Activated CD4-positive, alpha-beta T cell treated with anti-CD3 and anti-CD28 coated beads for 36 hours (primary cell): ENCODE data around the gene TERT. TPM values are rescaled to one million over a fixed set of nuclear protein-coding genes. Genes with fewer than 3 reads are reported as not detected.

Experiments used
- ATAC-seq: fragments of 200-7000 bp; cut with Tn5 transposase; one replicate; pipeline ENCODE4 v1.10.0; 2021; ENCODE audit warnings: mild to moderate bottlenecking, moderate library complexity
- CTCF ChIA-PET: fragments of 350-600 bp; sonication (Branson Sonifier 250); formaldehyde crosslinking; loops from one replicate; lab custom pipeline; 2021; ENCODE audit warnings: antibody characterized with exemption; lab: Charles Lee
- POLR2A ChIA-PET: fragments of 350-600 bp; sonication (Branson Sonifier 250); formaldehyde crosslinking; loops from one replicate; lab custom pipeline; 2021; ENCODE audit warnings: antibody characterized with exemption, inconsistent platforms; lab: Charles Lee
- DNase-seq: peaks from one replicate; pipeline ENCODE4 v3.0.0-alpha.2; 2020
- H3K27ac Mint-ChIP-seq: one replicate; pipeline ENCODE4 v1.8.0; 2021; ENCODE audit warnings: mixed read lengths
- H3K27me3 Mint-ChIP-seq: one replicate; pipeline ENCODE4 v1.8.0; 2021; ENCODE audit warnings: mixed read lengths
- H3K36me3 Mint-ChIP-seq: one replicate; pipeline ENCODE4 v1.8.0; 2021; ENCODE audit warnings: low read depth, mixed read lengths
- H3K4me1 Mint-ChIP-seq: one replicate; pipeline ENCODE4 v1.8.0; 2021; ENCODE audit warnings: mixed read lengths
- H3K4me3 Mint-ChIP-seq: one replicate; pipeline ENCODE4 v1.8.0; 2021; ENCODE audit warnings: mild to moderate bottlenecking, moderate library complexity, mixed read lengths
- H3K9me3 Mint-ChIP-seq: one replicate; pipeline ENCODE4 v1.8.0; 2021; ENCODE audit warnings: low read depth, mixed read lengths
- intact Hi-C, 2 experiments: fragments of 100-400 bp; cut with DNase I in 1 of 2; cut with micrococcal nuclease in 1 of 2; formaldehyde crosslinking; loops; one replicate each; pipeline versions ENCODE4 v1.14.2 to v1.15.1; 2022 to 2024; cut with DNase I, micrococcal nuclease
- total RNA-seq, 2 experiments: library from RNA; stranded (reverse); gene quantifications; one replicate each; pipeline ENCODE4 v1.2.3, GENCODE V29; 2021

Gene TERT
- total RNA-seq, 2 experiments from 2014 or later, result 8.5 to 11.9 TPM

DNA sequence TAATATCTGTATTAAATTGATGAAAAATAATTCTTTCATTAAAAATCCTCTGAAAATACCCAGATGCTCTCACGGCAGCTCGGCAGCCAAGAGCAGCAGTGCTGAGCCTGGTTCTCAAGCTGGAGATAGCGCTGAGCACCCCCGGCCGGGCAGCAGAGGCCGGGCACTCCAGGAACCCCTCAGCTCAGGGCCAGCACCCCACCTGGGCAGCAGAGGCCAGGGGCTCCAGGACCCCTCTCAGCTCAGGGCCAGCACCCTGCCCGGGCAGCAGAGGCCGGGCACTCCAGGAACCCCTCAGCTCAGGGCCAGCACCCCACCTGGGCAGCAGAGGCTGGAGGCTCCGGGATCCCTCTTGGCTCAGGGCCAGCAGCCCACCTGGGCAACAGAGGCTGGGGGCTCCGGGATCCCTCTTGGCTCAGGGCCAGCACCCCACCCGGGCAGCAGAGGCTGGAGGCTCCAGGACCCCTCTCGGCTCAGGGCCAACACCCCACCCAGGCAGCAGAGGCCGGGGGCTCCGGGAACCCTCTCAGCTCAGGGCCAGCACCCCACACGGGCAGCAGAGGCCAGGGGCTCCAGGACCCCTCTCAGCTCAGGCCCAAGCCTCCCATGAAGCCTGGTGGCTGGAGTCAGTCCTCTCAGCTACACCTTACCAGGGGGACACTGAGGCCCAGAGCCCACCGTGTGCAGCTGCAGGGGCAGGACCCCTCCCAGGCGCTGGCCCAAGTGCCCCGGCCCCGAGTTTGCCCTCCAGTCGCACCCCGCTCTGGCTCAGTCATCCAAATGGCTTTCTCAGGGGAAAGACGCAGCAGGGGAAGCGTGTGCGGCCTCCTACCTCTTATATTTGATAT lies 28.3 kb upstream of the TERT start:
- intact Hi-C loops, result no loop called here
- ChIA-PET CTCF (interaction anchor here (0.7 kb wide), 1 partner anchor 295 kb away, joined by 3 read pairs; no protein-coding TSS in a partner anchor), POLR2A (interaction anchor here (0.6 to 0.7 kb wide), 2 partner anchors 23 to 234 kb away, joined by 4 read pairs; no protein-coding TSS in a partner anchor)
- no peak overlapping the region for H3K27ac Mint-ChIP-seq
- H3K9me3 Mint-ChIP-seq, result no peaks in the 10 kb centered on the region
- no peak overlapping the region for H3K4me3 Mint-ChIP-seq
- DNase-seq (no peak), ATAC-seq (no peak)
- H3K4me1 Mint-ChIP-seq, result no peaks in the 10 kb centered on the region
- peaks cover 36% of the 10 kb centered on the region for H3K36me3 Mint-ChIP-seq
- no peaks in the 10 kb centered on the region for H3K27me3 Mint-ChIP-seq

DNA sequence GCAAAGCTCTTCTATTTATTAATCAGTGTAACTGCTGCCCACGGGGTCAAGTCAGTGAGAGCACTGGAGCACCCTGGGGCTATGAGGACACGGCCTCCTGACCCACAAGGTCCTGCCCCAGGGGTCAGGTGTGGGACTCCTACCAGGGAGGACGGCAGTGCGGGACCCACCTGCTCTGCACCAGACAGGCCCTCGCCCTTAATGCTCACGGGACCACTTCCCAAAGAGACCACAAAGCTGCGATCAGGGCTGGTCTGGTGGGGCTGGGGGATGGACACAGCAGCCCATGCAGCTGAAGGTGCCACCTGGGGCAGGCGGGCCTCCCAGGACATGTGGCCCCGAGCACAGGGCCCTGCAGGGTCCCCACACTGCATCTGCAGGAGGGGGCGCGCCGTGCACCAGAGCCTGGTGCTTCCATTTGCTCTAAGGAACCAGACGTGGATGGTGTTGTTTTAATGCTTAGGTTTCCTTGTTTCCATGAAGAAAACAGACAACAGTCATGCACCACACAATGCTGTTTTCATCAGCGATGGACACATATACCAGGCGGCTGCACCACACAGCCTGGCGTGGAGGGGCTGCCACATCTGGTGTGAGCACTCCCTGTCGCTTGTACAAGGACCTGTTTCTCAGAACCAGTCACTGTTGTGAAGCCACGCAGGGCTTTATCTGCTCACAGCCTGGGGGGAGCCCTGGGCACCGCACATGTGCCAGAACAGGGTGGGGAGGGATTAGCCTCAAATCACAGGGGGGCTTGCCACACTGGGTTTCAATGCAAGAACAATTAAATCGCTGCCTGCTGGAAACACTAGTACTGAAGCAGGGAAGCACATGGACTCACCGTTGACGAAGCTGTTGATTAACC lies 27.4 kb upstream of the TERT start:
- intact Hi-C loops, result no loop called here
- H3K9me3 Mint-ChIP-seq, result no peaks in the 10 kb centered on the region
- no peak overlapping the region for H3K4me3 Mint-ChIP-seq
- ChIA-PET POLR2A (no interaction called here), CTCF (interaction anchor here (0.7 kb wide), 1 partner anchor 296 kb away, joined by 3 read pairs; no protein-coding TSS in a partner anchor)
- ATAC-seq (no peak), DNase-seq (no peak)
- H3K36me3 Mint-ChIP-seq, result peaks cover 43% of the 10 kb centered on the region
- H3K4me1 Mint-ChIP-seq, result peaks cover 3% of the 10 kb centered on the region
- no peaks in the 10 kb centered on the region for H3K27me3 Mint-ChIP-seq
- H3K27ac Mint-ChIP-seq, result no peak overlapping the region

GRCh38 chr5:1321576-1321975 lies 26.7 kb upstream of the TERT start:
- peaks cover 47% of the 10 kb centered on the region for H3K36me3 Mint-ChIP-seq
- CTCF ChIA-PET, result no interaction called here

DNA sequence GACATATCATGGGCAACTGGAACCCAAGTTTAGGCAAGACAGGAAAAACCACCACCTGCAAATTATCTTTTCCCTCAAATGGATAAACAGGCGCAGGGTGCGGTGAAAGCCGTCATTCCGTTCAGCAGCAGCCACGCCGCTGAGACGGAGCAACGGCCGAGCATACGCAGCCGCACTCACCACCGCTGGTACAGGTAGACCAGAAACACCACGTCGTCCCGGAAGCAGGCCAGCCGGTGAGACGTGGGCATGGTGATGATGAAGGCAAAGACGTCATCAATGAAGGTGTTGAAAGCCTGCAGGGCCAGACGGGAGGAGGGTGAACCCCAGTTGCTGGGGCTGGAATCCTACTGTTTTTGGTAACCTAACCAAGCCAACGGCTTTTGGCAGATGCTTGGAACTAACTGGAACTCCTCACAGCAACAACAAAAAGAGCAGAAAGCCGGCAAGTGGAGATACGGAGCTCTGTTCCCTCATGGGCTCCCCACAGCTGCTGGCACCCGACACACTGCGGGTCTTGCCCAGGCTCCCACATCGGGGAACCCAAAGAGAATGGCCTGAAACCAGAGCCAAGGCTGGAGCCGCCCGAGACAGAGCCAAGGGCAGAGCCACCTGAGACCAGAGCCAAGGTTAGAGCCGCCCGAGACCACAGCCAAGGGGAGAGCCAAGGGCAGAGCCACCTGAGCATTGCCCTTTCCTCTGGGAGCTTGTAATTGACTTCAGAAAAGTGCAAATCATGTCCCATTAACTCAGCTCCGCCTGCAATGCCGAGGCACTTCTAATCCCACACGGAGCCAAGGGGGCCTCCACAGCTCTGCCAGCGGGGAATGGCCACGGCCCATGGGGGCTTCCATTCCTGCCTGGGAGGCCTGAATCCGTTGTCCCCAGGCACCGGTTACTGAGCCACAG lies 25.8 kb upstream of the TERT start:
- no peak overlapping the region for H3K4me3 Mint-ChIP-seq
- no peaks in the 10 kb centered on the region for H3K27me3 Mint-ChIP-seq
- ChIA-PET CTCF (no interaction called here), POLR2A (no interaction called here)
- H3K27ac Mint-ChIP-seq, result no peak overlapping the region
- H3K4me1 Mint-ChIP-seq, result peaks cover 19% of the 10 kb centered on the region
- DNase-seq, result no peak
- ATAC-seq, result no peak
- no peaks in the 10 kb centered on the region for H3K9me3 Mint-ChIP-seq
- peaks cover 47% of the 10 kb centered on the region for H3K36me3 Mint-ChIP-seq
- intact Hi-C loops, result no loop called here

More at GRCh38 chr5:1321576-1321975, 26.7 kb upstream of the TERT start:
- no peak for ATAC-seq
- DNase-seq, result no peak
- H3K4me3 Mint-ChIP-seq, result no peak overlapping the region
- intact Hi-C loops, result no loop called here
- H3K27me3 Mint-ChIP-seq, result no peaks in the 10 kb centered on the region
- POLR2A ChIA-PET, result no interaction called here
- peaks cover 10% of the 10 kb centered on the region for H3K4me1 Mint-ChIP-seq
- no peak overlapping the region for H3K27ac Mint-ChIP-seq
- H3K9me3 Mint-ChIP-seq, result no peaks in the 10 kb centered on the region

DNA sequence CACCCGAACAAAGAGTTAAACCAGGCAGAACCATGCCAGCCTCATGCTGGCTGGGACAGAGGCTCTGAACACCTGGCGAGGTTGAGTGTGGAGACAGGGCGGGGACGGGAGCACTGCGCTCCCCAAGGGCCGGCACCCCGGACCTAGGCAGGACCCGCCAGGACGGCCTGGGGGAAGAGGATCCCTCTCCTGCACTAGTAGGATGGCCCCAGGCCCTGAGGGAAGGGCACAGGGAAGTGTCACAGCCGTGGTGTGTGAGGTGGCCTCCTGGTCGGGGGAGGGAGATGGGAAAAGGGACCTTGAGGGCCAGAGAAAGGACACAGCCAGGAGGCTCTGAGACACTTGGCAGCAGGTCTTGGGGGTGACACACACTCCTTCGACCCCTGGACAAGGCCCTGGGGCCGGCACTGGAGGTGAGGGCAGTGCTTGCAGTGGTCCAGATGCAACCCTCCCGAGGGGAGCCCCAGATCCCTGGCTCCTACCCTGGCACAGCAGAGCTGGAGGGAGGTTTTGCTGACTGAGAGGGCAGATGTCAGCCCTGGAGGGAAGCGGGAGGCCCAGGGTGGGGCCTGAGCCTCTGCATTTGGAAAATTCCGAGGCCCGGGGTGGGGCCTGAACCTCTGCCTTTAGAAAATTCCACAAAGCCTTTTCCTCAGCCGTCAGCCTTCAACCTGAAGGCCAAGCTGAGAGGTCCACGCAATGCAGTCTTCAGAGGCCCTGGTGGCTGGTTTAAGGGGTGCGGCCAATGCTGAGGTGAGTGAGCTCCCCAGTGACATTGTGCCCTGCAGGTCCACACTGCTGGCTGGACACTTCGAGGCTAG lies 24.8 kb upstream of the TERT start:
- no peak overlapping the region for H3K27ac Mint-ChIP-seq
- CTCF ChIA-PET, result no interaction called here
- H3K4me3 Mint-ChIP-seq, result no peak overlapping the region
- POLR2A ChIA-PET, result no interaction called here
- no peaks in the 10 kb centered on the region for H3K9me3 Mint-ChIP-seq
- intact Hi-C loops, result loop anchor here in 1 of 2 experiments (10.0 kb wide), 1 partner anchor 475 kb away; the partner anchor contains the start of gene MRPL36
- no peaks in the 10 kb centered on the region for H3K27me3 Mint-ChIP-seq
- H3K36me3 Mint-ChIP-seq, result peaks cover 47% of the 10 kb centered on the region
- peaks cover 29% of the 10 kb centered on the region for H3K4me1 Mint-ChIP-seq
- no peak for ATAC-seq
- DNase-seq, result no peak

GRCh38 chr5:1318659-1319251 lies 23.9 kb upstream of the TERT start:
- no peak overlapping the region for H3K27ac Mint-ChIP-seq
- peaks cover 41% of the 10 kb centered on the region for H3K36me3 Mint-ChIP-seq
- peaks cover 38% of the 10 kb centered on the region for H3K4me1 Mint-ChIP-seq
- DNase-seq (no peak), ATAC-seq (no peak)
- H3K27me3 Mint-ChIP-seq, result no peaks in the 10 kb centered on the region
- ChIA-PET CTCF (interaction anchor here (0.5 kb wide), 1 partner anchor 322 kb away, joined by 6 read pairs; no protein-coding TSS in a partner anchor), POLR2A (interaction anchor here (0.6 kb wide), 1 partner anchor 36 kb away, joined by 4 read pairs; no protein-coding TSS in a partner anchor)
- H3K4me3 Mint-ChIP-seq, result no peak overlapping the region
- intact Hi-C loops, result loop anchor here in 1 of 2 experiments (10.0 kb wide), 1 partner anchor 476 kb away; the partner anchor contains the start of gene MRPL36
- no peaks in the 10 kb centered on the region for H3K9me3 Mint-ChIP-seq

GRCh38 chr5:1317921-1318565 lies 23.2 kb upstream of the TERT start:
- ATAC-seq, result no peak
- H3K27ac Mint-ChIP-seq, result no peak overlapping the region
- H3K4me1 Mint-ChIP-seq, result peaks cover 45% of the 10 kb centered on the region
- no peaks in the 10 kb centered on the region for H3K27me3 Mint-ChIP-seq
- POLR2A ChIA-PET, result no interaction called here
- DNase-seq, result no peak
- intact Hi-C loops, result loop anchor here in 1 of 2 experiments (10.0 kb wide), 1 partner anchor 477 kb away; the partner anchor contains the start of gene MRPL36
- H3K9me3 Mint-ChIP-seq, result no peaks in the 10 kb centered on the region
- H3K4me3 Mint-ChIP-seq, result no peak overlapping the region
- peaks cover 41% of the 10 kb centered on the region for H3K36me3 Mint-ChIP-seq
- CTCF ChIA-PET, result interaction anchor here (0.5 to 0.7 kb wide), 4 partner anchors 11 to 367 kb away, joined by 3 to 6 read pairs (median 4); no protein-coding TSS in a partner anchor

DNA sequence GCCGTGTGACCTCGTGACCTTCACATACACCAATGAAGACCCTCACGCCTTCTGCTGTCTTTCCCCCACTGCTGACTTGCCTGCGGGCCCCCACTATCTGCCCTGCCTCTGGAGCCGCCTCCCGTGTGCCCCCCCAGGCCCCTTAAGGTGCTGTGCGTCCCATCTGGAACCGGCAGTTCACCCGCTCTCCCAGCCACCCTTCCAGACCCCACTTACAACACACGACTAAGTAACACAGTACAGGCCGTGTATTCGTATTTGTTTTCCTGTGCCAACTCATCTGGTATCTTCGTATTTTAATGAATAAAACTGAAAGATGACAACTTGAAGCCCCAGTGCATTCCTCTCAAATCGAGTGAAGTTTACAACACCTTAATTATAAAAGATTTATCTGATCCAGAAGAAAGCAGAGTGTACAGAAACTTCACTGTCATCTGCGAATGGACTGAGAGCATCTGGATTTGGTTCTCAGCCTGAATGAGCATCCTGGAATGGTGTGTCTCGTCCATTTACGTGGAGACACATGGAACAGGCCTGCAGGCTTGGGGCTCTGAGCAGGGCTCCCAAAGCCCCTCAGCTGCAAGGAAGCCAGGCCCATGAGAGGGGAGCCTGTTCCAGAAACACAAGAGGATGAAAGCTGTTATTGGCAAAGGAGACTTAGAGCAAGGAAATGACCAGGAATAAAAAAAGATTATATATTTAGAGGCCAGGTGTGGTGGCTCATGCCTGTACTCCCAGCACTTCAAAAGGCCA lies 21.9 kb upstream of the TERT start:
- Mint-ChIP-seq H3K27ac (peak overlapping the region; percentile 89), H3K36me3 (peaks cover 39% of the 10 kb centered on the region), H3K4me3 (peak overlapping the region; percentile 49), H3K27me3 (no peaks in the 10 kb centered on the region), H3K9me3 (no peaks in the 10 kb centered on the region), H3K4me1 (peaks cover 58% of the 10 kb centered on the region)
- CTCF ChIA-PET, result interaction anchor here (0.6 to 1.7 kb wide), 6 partner anchors 10 to 328 kb away, joined by 3 to 14 read pairs (median 4); no protein-coding TSS in a partner anchor
- intact Hi-C loops, result loop anchor here in 1 of 2 experiments (1.0 to 10.0 kb wide), 3 partner anchors 22 to 478 kb away; partner anchors contain the start of genes CLPTM1L and MRPL36
- ATAC-seq, result peak; percentile 14
- no peak for DNase-seq
- POLR2A ChIA-PET, result interaction anchor here (1.5 kb wide), 1 partner anchor 10 kb away, joined by 8 read pairs; no protein-coding TSS in a partner anchor
